Stimulated activated CD4-positive, alpha-beta T cell treated with anti-CD3 and anti-CD28 coated beads, TNF-alpha, amount 100 ng/mL, for 4 hours (primary cell): ENCODE measurements around the gene GPD1L.
"Not testable (repeated sequence)": the region's sequence is repeated elsewhere in the genome, so short reads cannot be mapped to it uniquely, and the experiment has no call there.

Experiments used
- DNase-seq, 3 experiments: peaks; one replicate each; pipeline ENCODE4 v3.0.0-alpha.2; 2020; ENCODE audit warnings: low read depth in 3 of 3

The GPD1L gene

GRCh38 chr3:32105291-32106131 is 909 bp upstream of the GPD1L start:
- DNase-seq = no peak

DNA sequence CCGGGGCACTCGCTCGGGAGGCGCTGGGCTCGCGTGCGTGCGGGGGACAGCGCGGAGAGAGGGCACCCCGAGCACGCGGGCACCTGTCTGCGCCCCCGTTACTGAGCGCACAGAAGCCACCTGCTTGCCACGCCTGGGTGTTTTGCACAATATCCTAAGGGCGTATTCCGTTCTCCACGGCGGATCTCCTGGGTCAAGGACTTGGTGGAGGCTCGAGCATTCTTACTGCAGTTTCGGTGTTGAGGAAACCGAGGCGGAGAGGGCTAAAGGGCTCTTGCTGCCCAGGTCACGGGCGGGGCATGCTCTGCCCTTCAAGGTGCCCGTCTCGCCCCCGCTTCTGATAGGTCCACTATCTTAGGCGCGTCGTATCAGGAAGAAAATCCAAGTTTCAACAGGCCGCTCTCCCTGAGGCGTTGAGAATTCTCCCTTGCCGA is 526 bp downstream of the GPD1L start:
- peak in 1 of 3 experiments; percentile 3 for DNase-seq

GRCh38 chr3:32108224-32108623 is 1.8 kb downstream of the GPD1L start:
- DNase-seq = not testable (repeated sequence)

- no peak for DNase-seq
These were observed 2.8 kb downstream of the GPD1L start for GRCh38 chr3:32109256-32109655.

DNA sequence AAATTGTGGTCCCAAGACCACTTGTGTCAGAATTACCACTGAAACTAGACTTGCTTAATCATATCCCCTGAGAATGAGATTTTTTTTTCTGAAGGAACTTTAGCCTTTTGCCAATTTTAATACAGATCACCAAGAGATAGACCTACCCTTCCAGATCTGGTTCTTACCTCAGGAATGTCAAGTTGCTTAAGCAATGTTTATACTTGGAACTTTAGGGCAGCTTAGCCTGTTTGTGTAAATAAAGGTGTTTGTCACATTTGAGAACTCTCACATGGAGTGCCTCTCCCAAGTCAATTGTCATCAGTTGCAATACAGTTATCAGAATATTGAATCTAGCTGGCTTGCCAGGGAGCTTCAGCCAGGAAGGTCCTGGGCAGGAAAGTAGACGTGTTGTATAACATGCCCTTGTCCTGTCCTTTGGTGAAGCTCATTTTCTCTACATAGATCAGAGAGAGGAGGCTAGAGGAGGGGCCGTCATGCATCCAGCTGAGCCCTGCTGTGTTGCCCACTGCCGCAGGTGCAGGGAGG is 3.9 kb downstream of the GPD1L start:
- no peak for DNase-seq

DNA sequence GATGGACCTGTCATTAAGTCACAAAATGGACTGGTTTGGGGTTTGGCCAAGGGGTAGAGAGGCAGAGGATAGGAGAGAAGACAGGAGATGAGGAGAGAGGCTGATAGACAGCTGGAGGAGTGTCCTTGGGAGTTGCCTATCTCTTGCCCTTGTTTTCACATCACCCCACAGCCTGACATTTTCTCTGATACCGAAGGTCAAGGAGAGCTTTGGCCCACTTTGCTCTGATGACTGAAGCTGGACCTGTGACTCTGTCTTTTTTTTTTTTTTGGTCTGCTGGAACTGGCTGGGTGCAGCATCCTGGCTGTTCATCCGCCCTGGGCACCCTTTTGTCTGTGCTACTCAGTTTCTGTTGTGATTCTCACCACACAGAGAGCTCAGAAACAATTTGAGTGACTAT is 5.1 kb downstream of the GPD1L start:
- no peak for DNase-seq

DNA sequence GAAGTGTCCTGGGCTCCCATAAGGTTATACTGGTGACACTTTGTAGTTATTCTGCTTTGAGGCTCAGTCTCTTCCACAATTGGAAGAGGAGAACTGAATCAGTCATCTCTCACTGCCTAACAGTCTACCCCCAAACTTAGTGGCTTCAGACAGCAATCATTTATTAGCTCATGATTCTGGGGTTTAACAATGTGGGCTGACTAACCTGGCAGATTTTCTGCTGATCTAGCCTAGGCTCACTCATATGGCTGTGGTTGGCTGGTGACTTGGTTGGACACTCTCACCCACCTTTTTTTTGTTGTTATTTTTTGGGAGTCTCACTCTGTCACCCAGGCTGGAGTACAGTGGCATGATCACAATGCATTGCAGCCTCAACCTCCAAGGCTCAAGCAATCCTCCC is 7.1 kb downstream of the GPD1L start:
- DNase-seq = no peak

- DNase-seq = no peak
These were observed 7.6 kb downstream of the GPD1L start for GRCh38 chr3:32113981-32114545.

DNA sequence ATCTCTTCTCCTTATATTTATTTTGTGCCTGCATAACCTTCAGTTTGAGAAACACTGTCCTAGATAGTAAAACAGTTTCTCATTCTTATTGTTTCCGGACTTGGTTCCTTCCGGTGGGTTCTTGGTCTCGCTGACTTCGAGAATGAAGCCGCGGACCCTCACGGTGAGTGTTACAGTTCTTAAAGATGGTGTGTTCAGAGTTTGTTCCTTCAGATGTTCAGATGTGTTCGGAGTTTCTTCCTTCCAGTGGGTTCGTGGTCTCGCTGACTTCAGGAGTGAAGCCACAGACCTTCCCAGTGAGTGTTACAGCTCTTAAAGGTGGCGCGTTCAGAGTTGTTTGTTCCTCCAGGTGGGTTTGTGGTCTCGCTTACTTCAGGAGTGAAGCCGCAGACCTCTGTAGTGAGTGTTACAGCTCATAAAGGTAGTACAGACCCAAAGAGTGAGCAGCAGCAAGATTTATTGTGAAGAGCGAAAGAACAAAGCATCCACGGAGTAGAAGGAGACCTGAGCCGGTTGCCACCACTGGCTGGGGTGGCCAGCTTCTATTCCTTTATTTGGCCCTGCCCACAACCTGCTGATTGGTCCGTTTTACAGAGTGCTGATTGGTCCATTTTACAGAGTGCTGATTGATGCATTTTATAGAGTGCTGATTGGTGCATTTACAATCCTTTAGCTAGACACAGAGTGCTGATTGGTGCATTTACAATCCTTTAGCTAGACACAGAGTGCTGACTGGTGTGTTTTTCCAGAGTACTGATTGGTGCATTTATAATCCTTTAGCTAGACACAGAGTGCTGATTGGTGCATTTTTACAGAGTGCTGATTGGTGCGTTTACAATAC is 8.3 kb downstream of the GPD1L start:
- peak in 2 of 3 experiments; percentile 26 to 29 for DNase-seq

DNA sequence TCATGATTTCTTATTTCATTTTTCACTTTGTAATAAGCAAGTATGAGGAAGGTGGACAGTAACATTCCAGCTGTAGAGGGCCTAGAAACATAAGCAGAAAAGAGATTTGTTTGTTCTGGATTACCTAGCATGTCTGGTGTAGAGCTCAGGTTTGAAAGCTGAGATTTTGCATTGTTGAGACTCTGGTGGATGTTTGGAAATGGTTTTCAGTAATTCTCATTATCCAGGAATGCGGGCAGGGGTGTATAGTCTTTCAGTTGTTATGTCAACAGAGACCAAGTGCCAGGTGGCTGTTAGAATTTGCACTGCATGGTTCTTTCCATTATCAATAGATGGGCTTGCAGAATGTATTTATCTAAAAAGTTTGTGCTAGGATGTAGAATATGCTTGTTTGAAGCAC is 10.9 kb downstream of the GPD1L start:
- no peak for DNase-seq

DNA sequence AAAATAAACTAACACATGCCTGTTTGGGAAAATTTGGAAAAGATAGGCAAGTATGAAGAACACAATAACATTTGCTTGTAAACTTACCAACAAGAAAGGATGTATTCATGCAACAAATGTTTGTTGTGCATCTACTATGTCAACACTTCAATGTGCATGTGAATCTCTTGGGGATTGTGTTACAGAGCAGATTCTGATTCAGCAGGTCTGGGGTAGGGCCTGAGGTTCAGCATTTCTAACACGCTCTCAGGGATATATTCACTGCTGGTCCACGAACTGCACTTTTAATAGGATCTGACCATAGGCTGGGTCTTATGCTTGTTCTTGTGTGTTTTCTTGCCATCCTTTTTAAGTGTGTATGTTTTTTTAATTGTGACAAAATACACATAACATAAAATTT is 11.8 kb downstream of the GPD1L start:
- DNase-seq = no peak

DNA sequence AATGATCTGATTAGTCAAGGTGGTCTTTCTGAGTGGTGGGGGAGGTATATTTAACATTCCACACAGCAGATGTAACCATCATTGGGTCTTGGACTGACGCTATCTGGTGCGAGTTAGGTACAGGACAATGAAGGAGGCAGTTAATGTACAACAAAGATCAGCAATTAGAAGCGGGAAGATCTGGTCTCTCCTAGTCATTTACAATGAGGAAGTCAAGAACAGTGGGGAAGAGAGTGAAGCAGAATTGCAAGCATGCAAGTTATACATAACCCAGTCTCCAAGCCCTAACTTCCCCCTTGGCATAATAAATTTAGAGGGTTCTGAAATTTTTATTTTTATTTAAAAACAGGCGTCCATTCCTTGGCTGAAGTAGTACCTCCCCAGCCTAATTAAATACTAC is 14.1 kb downstream of the GPD1L start:
- DNase-seq = no peak

DNA sequence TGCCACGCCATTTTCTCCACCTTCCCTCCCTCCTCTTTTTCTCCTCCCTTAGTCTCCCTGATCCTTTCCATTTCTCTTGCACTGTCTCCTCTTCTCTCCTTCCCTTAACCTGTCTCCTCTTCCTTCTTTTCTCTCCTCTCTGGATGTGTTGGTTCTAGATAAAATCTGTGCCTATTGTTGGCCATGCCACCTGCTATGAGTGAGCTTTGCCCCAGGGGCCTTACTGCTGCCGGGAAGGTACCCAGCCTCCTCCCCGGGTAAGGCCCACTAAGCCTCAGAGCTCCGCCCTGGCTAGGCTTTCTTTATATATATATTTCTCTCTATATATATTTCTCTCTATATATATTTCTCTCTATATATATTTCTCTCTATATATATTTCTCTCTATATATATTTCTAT is 14.7 kb downstream of the GPD1L start:
- DNase-seq = no peak

DNA sequence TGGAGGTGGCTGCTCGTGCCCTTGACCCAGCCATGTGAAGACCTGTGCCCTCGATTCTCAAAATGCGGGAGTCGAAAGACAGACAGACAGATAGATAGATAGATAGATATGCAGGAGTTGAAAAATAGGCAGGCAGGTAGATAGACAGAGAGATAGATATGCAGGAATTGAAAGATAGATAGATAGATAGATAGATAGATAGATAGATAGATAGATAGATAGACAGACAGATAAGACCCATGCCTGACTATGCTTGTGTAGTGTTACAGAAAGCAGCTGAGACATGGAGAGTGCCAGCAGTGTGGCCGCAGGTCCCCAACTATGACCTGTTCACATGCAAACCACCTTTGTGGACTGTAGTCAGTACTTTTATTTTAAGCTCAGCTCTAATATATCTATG is 17.2 kb downstream of the GPD1L start:
- DNase-seq = no peak

DNA sequence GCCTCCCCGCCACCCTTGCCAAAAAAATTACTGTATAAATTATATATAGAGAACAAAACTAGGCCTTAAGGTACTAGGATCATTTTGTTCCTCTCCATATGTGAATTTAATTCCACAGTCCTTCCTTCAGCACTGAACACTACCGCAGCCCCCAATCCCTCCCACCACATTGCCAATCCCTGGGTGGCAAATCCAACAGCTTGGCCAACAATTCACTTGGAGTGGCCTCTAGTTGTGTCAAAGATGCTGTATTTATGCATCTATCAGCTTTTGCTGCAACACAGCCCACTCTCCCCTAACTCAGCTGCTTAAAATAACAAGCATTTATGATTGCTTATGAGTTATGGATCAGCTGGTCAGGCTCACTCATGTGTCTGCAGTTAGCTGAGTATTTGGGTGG is 18.6 kb downstream of the GPD1L start:
- DNase-seq = no peak

- DNase-seq = no peak
These were observed 20.0 kb downstream of the GPD1L start for GRCh38 chr3:32126305-32127015.

GRCh38 chr3:32127219-32127826 is 20.9 kb downstream of the GPD1L start:
- no peak for DNase-seq

DNA sequence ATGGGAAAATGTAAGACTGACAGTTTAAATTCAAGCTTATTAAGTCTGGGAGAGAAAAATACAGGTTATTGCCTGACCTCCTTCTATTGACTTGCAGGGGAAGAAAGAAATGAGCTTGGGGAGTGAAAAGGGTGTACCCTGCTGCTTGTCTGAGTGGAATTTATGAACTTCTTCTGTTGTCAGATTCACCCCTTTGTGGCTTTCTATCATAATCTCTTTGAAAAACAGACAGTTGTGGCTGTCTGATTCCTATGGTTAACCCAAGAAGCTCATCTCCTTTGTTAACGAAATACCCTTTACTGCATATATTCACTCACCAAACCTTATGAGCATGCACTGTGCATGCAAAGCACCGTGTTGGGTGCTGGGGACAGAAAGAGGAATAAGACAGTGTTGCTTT is 22.5 kb downstream of the GPD1L start:
- DNase-seq = no peak

DNA sequence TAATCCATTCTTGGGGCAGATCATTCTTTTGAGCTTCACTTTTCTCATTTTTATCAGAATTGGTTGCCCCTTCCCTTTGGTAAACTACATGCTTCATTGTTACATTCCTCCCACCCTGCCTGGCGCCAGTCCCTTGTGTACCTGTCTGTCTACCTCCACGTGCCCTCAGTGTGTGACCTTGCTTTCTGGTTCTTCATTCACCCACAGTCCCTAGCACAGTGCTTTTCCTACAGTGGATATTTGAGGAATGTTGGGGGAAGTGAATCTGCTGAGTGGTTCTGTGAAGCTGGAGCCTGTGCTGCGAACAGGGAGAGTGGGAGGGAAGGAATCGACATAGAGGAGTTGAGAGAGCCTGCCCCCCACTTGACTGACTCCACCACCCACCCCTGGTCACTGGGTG is 23.4 kb downstream of the GPD1L start:
- no peak for DNase-seq

DNA sequence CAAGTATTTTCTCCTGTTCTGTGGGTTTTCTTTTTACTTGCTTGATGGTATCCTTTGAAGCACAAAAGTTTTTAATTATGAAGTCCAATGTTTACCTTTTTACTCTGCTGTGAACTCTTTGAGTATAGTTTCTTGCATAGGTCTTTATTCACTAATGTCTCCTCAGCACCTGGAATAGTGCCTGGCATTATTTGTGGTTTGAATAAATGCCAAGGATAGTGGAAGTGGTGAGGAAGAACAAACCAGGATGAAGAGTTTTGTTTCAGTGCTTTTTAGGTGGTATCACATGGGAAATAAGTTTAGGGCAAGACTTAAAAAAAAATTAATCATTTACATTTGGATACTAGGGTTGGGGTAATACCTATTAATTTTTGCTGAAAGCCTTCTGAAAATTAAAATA is 25.7 kb downstream of the GPD1L start:
- no peak for DNase-seq

DNA sequence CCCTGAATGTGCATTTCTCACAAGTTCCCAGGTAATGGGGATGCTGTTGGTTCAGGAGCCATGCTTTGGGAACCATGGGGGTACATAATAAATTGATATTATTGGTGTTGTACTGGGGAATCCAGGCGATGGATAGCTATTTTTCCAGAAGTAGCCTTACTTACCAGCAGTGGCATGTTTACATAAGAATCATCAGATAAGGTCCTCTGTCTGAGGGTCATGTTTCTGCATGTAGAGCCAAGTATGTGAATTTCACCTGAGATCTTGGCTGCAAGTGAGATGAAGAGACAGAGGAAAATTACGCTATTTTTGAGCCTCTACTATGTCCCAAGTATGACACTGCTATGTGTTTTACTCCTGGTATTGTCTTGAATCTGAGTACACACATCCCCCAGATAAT is 26.3 kb downstream of the GPD1L start:
- DNase-seq = no peak
